ENCODE measurements around the gene FIBP.
"Not testable (repeated sequence)": the region's sequence is repeated elsewhere in the genome, so short reads cannot be mapped to it uniquely, and the experiment has no call there.

Gene FIBP

GRCh38 chr11:65849366-65849765 is 38.9 kb downstream of the FIBP start:
- DNase-seq (ENCODE audit: low read depth in 2 of 2) = no peak

DNA sequence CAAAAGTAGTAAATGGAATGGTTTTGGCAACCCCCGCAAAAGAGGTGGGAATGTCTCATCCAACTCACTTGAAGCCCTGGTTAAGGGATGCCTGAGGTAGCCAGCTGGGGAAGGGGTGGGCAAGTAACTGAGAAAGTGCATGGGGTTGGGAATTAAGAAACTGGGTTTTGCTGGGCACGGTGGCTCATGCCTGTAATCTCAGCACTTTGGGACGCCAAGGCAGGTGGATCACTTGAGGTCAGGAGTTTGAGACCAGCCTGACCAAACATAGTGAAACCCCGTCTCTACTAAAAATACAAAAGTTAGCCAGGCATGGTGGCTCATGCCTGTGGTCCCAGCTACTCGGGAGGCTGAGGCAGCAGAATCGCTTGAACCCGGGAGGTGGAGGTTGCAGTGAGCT is 39.6 kb downstream of the FIBP start:
- DNase-seq (ENCODE audit: low read depth in 2 of 2) = not testable (repeated sequence)

- DNase-seq (ENCODE audit: low read depth in 2 of 2) = no peak
These were observed 40.5 kb downstream of the FIBP start for GRCh38 chr11:65847746-65848145.

GRCh38 chr11:65844231-65844872 is 43.9 kb downstream of the FIBP start:
- no peak for DNase-seq (ENCODE audit: low read depth in 2 of 2)

- no peak for DNase-seq (ENCODE audit: low read depth in 2 of 2)
These were observed 44.5 kb downstream of the FIBP start for GRCh38 chr11:65843811-65844210.

DNA sequence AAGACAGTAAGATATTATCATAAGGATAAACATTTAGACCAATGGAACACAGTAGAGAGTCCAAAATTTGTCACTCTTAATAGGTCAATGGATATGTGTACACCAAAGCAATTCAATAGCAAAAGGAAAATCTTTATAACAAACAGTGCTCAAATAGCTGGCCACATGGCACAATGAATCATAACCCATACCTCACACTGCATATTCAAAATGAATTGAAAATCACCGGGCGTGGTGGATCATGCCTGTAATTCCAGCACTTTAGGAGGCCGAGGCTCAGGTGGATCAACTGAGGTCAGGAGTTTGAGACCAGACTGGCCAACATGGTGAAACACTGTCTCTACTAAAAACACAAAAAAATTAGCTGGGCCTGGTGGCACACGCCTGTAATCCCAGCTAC is 46.1 kb downstream of the FIBP start:
- no peak for DNase-seq (ENCODE audit: low read depth in 2 of 2)

DNA sequence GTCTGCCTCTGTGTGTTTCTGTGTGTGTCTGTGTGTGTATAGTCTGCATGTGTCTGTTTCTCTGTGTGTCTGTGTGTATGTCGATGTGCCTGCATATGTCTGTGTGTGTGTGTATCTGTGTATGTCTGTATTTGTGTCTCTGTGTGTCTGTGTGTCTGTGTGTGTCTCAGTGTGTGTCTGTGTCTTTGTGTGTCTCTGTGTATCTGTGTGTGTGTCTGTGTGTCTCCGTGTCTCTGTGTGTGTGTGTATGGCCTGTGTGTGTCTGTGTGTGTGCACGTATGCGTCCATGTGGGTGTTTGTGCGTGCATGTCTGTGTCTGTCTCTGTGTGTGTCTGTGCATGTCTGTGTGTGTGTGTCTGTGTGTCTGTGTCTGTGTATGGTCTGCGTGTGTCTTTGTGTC is 54.1 kb downstream of the FIBP start:
- DNase-seq (ENCODE audit: low read depth in 2 of 2) = no peak
